H1 (cell line): ENCODE results near the gene CD84. TPM values are rescaled to one million over a fixed set of nuclear protein-coding genes. Genes with fewer than 3 reads are reported as not detected.

Source experiments
- CBX5 ChIP-seq: fragments of 300-800, 300-1000 bp; sonication (generic); IDR thresholded peaks from 2 replicates; pipeline ENCODE4 v1.7.1; 2016; ENCODE audit warnings: antibody characterized with exemption, low read length, low read depth
- SP2 ChIP-seq: IDR thresholded peaks from 2 replicates; pipeline ENCODE4 v1.6.1; 2012; ENCODE audit warnings: mild to moderate bottlenecking, low read length, inconsistent platforms
- TCF12 ChIP-seq: IDR thresholded peaks from 2 replicates; pipeline ENCODE4 v1.6.1; 2011; ENCODE audit warnings: low read depth, mild to moderate bottlenecking, low read length
- polyA plus RNA-seq, 7 experiments: library from polyadenylated mRNA; depleted of rRNA in 3 of 7; stranded (reverse) in 5 of 7; unstranded in 2 of 7; fragments of >200 nt in 5 of 7; fragments of 200-250 nt in 2 of 7; gene quantifications; 1 replicate in 5 of 7; 2 replicates in 1 of 7; 4 replicates in 1 of 7; pipeline versions ENCODE4 v1.2.1 to v1.2.3, GENCODE V29; 2011 to 2013; ENCODE audit warnings: missing spikeins in 2 of 7, mixed read lengths in 2 of 7
- total RNA-seq: library from RNA; stranded (reverse); fragmentation: NEBNext Ultra II Directional; extraction: Animal tissue kit (Norgen Biotek cat#: 25700); gene quantifications from 2 replicates; pipeline ENCODE4 v1.2.1, GENCODE V29; 2021

Gene CD84
- total and polyA plus RNA-seq, 2 of the 8 experiments (the other 6 are each of a cell fraction or from before 2014, with no cell fraction given), result not detected

DNA sequence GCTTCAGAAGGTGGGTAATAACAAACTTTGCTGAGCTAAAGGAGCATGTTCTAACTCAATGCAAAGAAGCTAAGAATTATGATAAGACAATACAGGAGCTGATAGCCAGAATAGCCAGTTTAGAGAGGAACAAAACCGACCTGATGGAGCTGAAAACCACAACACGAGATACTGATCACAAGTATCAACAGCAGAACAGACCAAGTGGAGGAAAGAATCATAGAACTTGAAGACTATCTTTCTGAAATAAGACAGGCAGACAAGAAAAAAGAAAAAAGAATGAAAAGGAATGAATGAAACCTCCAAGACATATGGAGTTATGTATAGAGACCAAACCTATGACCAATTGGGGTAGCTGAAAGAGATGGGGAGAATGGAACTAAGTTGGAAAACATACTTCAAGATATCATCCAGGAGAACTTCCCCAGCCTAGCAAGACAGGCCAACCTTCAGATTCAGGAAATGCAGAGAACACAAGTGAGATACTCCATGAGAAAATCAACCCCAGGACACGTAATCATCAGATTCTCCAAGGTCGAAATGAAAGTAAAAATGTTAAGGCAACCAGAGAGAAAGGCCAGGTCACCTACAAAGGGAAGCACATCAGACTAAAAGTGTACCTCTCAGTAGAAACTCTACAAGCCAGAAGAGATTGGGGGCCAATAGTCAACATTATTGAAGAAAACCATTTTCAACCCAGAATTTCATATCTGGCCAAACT is 20.5 kb downstream of the CD84 start (continued):
- no peak for TF ChIP-seq SP2
- no peak for TF ChIP-seq CBX5
- no peak for TF ChIP-seq TCF12
